B cell (primary cell): ENCODE measurements around the gene CD38. TPM values are rescaled to one million over a fixed set of nuclear protein-coding genes. Genes with fewer than 3 reads are reported as not detected.

Source experiments
- ATAC-seq: fragments of 200-7000 bp; cut with Tn5 transposase; one replicate; pipeline ENCODE4 v1.10.0; 2021; ENCODE audit warnings: low read depth, mild to moderate bottlenecking, moderate number of reproducible peaks, moderate library complexity
- CTCF ChIA-PET: fragments of 350-600 bp; sonication (Branson Sonifier 250); formaldehyde crosslinking; loops from one replicate; lab custom pipeline; 2021; ENCODE audit warnings: antibody characterized with exemption, inconsistent platforms; lab: Charles Lee
- POLR2A ChIA-PET: fragments of 350-600 bp; sonication (Branson Sonifier 250); formaldehyde crosslinking; loops from one replicate; lab custom pipeline; 2021; ENCODE audit warnings: antibody characterized with exemption; lab: Charles Lee
- DNase-seq: peaks from one replicate; pipeline ENCODE4 v3.0.0; 2013
- H2AFZ ChIP-seq: 2 replicates; pipeline ENCODE4 v1.6.1; 2012; ENCODE audit warnings: mild to moderate bottlenecking, low read depth, low read length; ENCODE audit not compliant: insufficient read depth, poor library complexity, severe bottlenecking
- H3K27ac ChIP-seq, 2 donors: 1 replicate in 1 of 2; 2 replicates in 1 of 2; pipeline ENCODE4 v1.5.1; 2012 to 2013; ENCODE audit warnings: low read length in 2 of 2, mild to moderate bottlenecking in 2 of 2, moderate library complexity in 1 of 2
- H3K27me3 ChIP-seq, 4 experiments: fragments of 200-600 bp in 1 of 4; sonication (generic) in 1 of 4; replicated peaks in 1 of 4; 1 replicate in 2 of 4; 2 replicates in 2 of 4; pipeline versions ENCODE4 v1.6.1 to v1.7.0; 2013 to 2016; ENCODE audit warnings: low read length in 3 of 4, mild to moderate bottlenecking in 2 of 4, mixed read lengths in 1 of 4, moderate library complexity in 1 of 4; ENCODE audit not compliant: insufficient read depth in 4 of 4, control insufficient read depth in 3 of 4; ENCODE audit errors: control extremely low read depth in 1 of 4
- H3K36me3 ChIP-seq, 2 experiments: replicated peaks in 1 of 2; 1 replicate in 1 of 2; 2 replicates in 1 of 2; pipeline versions ENCODE4 v1.6.1 to v1.7.1; 2013; ENCODE audit warnings: low read length in 1 of 2; ENCODE audit not compliant: insufficient read depth in 2 of 2, control insufficient read depth in 1 of 2; ENCODE audit errors: control extremely low read depth in 1 of 2, extremely low read depth in 1 of 2
- H3K4me1 ChIP-seq, 2 donors: fragments of 200-600 bp in 1 of 2; sonication (generic) in 1 of 2; 1 replicate in 1 of 2; 2 replicates in 1 of 2; pipeline versions ENCODE4 v1.5.1 to v1.6.1; 2013 to 2017; ENCODE audit warnings: low read length in 2 of 2; ENCODE audit not compliant: control insufficient read depth in 2 of 2, insufficient read depth in 2 of 2
- H3K4me2 ChIP-seq: replicated peaks from 2 replicates; pipeline ENCODE3; 2012; ENCODE audit warnings: mild to moderate bottlenecking, low read depth, low read length; ENCODE audit not compliant: poor library complexity, severe bottlenecking
- H3K4me3 ChIP-seq, 5 experiments: fragments of 200-600 bp in 1 of 5; sonication (generic) in 1 of 5; 1 replicate in 3 of 5; 2 replicates in 2 of 5; pipeline versions ENCODE4 v1.5.1 to v1.7.0; 2011 to 2016; ENCODE audit warnings: low read length in 4 of 5, mild to moderate bottlenecking in 4 of 5, low read depth in 2 of 5, control low read depth in 1 of 5, moderate library complexity in 1 of 5; ENCODE audit not compliant: insufficient read depth in 1 of 5; ENCODE audit errors: control extremely low read depth in 1 of 5, extremely low read depth in 1 of 5
- H3K79me2 ChIP-seq: fragments of 200-600 bp; sonication (generic); one replicate; pipeline ENCODE4 v1.6.0; 2016; ENCODE audit warnings: low read length; ENCODE audit not compliant: control insufficient read depth, insufficient read depth
- H3K9ac ChIP-seq: fragments of 200-600 bp; sonication (generic); 2 replicates; pipeline ENCODE4 v1.6.1; 2017; ENCODE audit warnings: mild to moderate bottlenecking, low read length, moderate library complexity
- H3K9me3 ChIP-seq, 3 donors: one replicate each; pipeline versions ENCODE4 v1.6.1 to v1.7.1; 2013; ENCODE audit warnings: low read length in 2 of 3; ENCODE audit not compliant: control insufficient read depth in 2 of 3, insufficient read depth in 1 of 3; ENCODE audit errors: control extremely low read depth in 1 of 3
- H4K20me1 ChIP-seq: 2 replicates; pipeline ENCODE4 v1.6.0; 2012; ENCODE audit warnings: mild to moderate bottlenecking, low read length; ENCODE audit not compliant: insufficient read depth, control insufficient read depth, poor library complexity, severe bottlenecking
- H3K27ac Mint-ChIP-seq: one replicate; pipeline ENCODE4 v1.8.0; 2021; ENCODE audit warnings: mixed read lengths
- H3K27me3 Mint-ChIP-seq: one replicate; pipeline ENCODE4 v1.8.0; 2021; ENCODE audit warnings: mixed read lengths
- H3K4me1 Mint-ChIP-seq: one replicate; pipeline ENCODE4 v1.8.0; 2021; ENCODE audit warnings: mixed read lengths
- H3K4me3 Mint-ChIP-seq: one replicate; pipeline ENCODE4 v1.8.0; 2021; ENCODE audit warnings: mixed read lengths
- H3K9me3 Mint-ChIP-seq: one replicate; pipeline ENCODE4 v1.8.0; 2022; ENCODE audit warnings: mixed read lengths; ENCODE audit not compliant: insufficient read depth
- CTCF ChIP-seq: fragments of 200-600 bp; IDR thresholded peaks from one replicate; pipeline ENCODE4 v1.8.0; 2022; ENCODE audit warnings: antibody characterized with exemption, mild to moderate bottlenecking
- EZH2 ChIP-seq: IDR thresholded peaks from 2 replicates; pipeline ENCODE4 v1.6.1; 2012; ENCODE audit warnings: borderline replicate concordance, low read depth, mild to moderate bottlenecking, moderate library complexity, low read length; ENCODE audit not compliant: insufficient read depth, poor library complexity, severe bottlenecking
- WGBS: methylation state at CpG from one replicate; pipeline ENCODE4 v1.1.5; 2013; ENCODE audit warnings: missing lambda C conversion rate; ENCODE audit not compliant: insufficient coverage; 5-methylcytosine and 5-hydroxymethylcytosine counted together
- intact Hi-C: fragments of 100-400 bp; cut with micrococcal nuclease; formaldehyde crosslinking; loops from one replicate; pipeline ENCODE4 v1.10.0; 2022
- polyA plus RNA-seq: library from polyadenylated mRNA; depleted of rRNA; stranded (reverse); fragments of >200 nt; gene quantifications from 2 replicates; pipeline ENCODE4 v1.2.3, GENCODE V29; 2012
- total RNA-seq, 2 donors: library from RNA; stranded (reverse); fragments of 120-200 nt in 1 of 2; gene quantifications; 1 replicate in 1 of 2; 2 replicates in 1 of 2; pipeline versions ENCODE4 v1.2.3 to v1.2.4, GENCODE V29; 2013 to 2022

Gene CD38
- total and polyA plus RNA-seq, 2 donors (not counting 1 experiment from before 2014, with no cell fraction given), result 10.1 to 12.9 TPM

GRCh38 chr4:15884666-15885065 is 106.5 kb downstream of the CD38 start:
- ChIA-PET POLR2A (no interaction called here), CTCF (no interaction called here)
- Mint-ChIP-seq H3K27me3 (peaks cover 4% of the 10 kb centered on the region), H3K4me3 (no peak overlapping the region), H3K4me1 (peaks cover 2% of the 10 kb centered on the region), H3K9me3 (no peaks in the 10 kb centered on the region), H3K27ac (no peak overlapping the region)
- no CpG with 5 or more reads among the region's 3 CpGs for WGBS
- Histone ChIP-seq H3K9me3 (no peaks in the 10 kb centered on the region), H4K20me1 (no peaks in the 10 kb centered on the region), H3K9ac (no peak overlapping the region), H3K27me3 (peaks cover 0 to 3% (median 0%) of the 10 kb centered on the region in 4 experiments), H2AFZ (no peak overlapping the region), H3K36me3 (no peaks in the 10 kb centered on the region), H3K27ac (no peak overlapping the region), H3K4me1 (no peaks in the 10 kb centered on the region), H3K4me3 (no peak overlapping the region), H3K79me2 (no peaks in the 10 kb centered on the region), H3K4me2 (no peak overlapping the region)
- no peak for ATAC-seq
- DNase-seq, result no peak
- TF ChIP-seq CTCF, result no peak
- no peak for TF ChIP-seq EZH2
- intact Hi-C loops, result loop anchor here (5.0 kb wide), 1 partner anchor 77 kb away; no protein-coding TSS in a partner anchor

- Histone ChIP-seq H2AFZ (no peak overlapping the region), H3K4me3 (no peak overlapping the region), H3K9me3 (no peaks in the 10 kb centered on the region), H3K36me3 (no peaks in the 10 kb centered on the region), H3K27ac (no peak overlapping the region), H3K79me2 (no peaks in the 10 kb centered on the region), H3K4me2 (no peak overlapping the region), H4K20me1 (no peaks in the 10 kb centered on the region), H3K9ac (no peak overlapping the region), H3K4me1 (peaks cover 0 to under 1% of the 10 kb centered on the region in 2 donors), H3K27me3 (peaks cover 0 to 3% (median 0%) of the 10 kb centered on the region in 4 experiments)
- POLR2A ChIA-PET, result no interaction called here
- H3K9me3 Mint-ChIP-seq, result no peaks in the 10 kb centered on the region
- no peak overlapping the region for H3K27ac Mint-ChIP-seq
- H3K27me3 Mint-ChIP-seq, result peaks cover 4% of the 10 kb centered on the region
- DNase-seq (no peak), ATAC-seq (no peak)
- peaks cover 6% of the 10 kb centered on the region for H3K4me1 Mint-ChIP-seq
- TF ChIP-seq CTCF (no peak), EZH2 (no peak)
- CTCF ChIA-PET, result no interaction called here
- WGBS, result no CpG with 5 or more reads among the region's 7 CpGs
- no peak overlapping the region for H3K4me3 Mint-ChIP-seq
- intact Hi-C loops, result no loop called here
These were observed 107.3 kb downstream of the CD38 start for GRCh38 chr4:15885422-15885821.
